HepG2 (cell line): ENCODE data around the gene NTN3. TPM values are rescaled to one million over a fixed set of nuclear protein-coding genes. Genes with fewer than 3 reads are reported as not detected.

Experiments used
- ATAC-seq: fragments of 200-7000 bp; cut with Tn5 transposase; 3 replicates; pipeline ENCODE4 v1.9.1; 2020; ENCODE audit warnings: mild to moderate bottlenecking, moderate library complexity
- BruUV-seq: library from RNA; stranded (reverse); fragments of 400-500 nt; replicated peaks from 2 replicates; lab custom pipeline; 2021; lab: Mats Ljungman, UMichigan
- CTCF ChIA-PET: fragments of 300-600 bp; formaldehyde crosslinking; extraction: SDS; loops from one replicate; lab custom pipeline; 2021; ENCODE audit warnings: low total read pairs, inconsistent platforms, low intra/inter-chr PET ratio; lab: Yijun Ruan, JAX
- POLR2A ChIA-PET: fragments of 350-600 bp; sonication (Branson Sonifier 250); formaldehyde crosslinking; loops from one replicate; lab custom pipeline; 2020; ENCODE audit warnings: antibody characterized with exemption, inconsistent platforms; lab: Yijun Ruan, JAX
- DNase-seq: peaks from one replicate; pipeline ENCODE4 v3.0.0-alpha.2; 2015; ENCODE audit warnings: low spot score
- FAIRE-seq: peaks from 3 replicates; lab custom pipeline; 2011; peaks lifted over from hg19 to GRCh38; lab: Jason Lieb, UNC
- H2AFZ ChIP-seq: one replicate; pipeline ENCODE4 v1.6.1; 2011; ENCODE audit warnings: low read length, inconsistent platforms
- H3K27ac ChIP-seq: fragments of 300-600 bp; 3 replicates; pipeline ENCODE4 v1.8.0; 2011; ENCODE audit warnings: mixed run types, mild to moderate bottlenecking, mixed read lengths, low read length, inconsistent platforms; ENCODE audit not compliant: insufficient read depth; ENCODE audit errors: extremely low read length
- H3K27me3 ChIP-seq, 2 experiments: fragments of 200-600 bp in 1 of 2; 2 replicates in 1 of 2; 3 replicates in 1 of 2; pipeline versions ENCODE4 v1.6.0 to v1.8.0; 2011; ENCODE audit warnings: low read length in 2 of 2, mild to moderate bottlenecking in 2 of 2, moderate library complexity in 2 of 2, inconsistent platforms in 1 of 2; ENCODE audit not compliant: insufficient read depth in 2 of 2, control insufficient read depth in 1 of 2
- H3K36me3 ChIP-seq, 2 experiments: fragments of 200-600 bp in 1 of 2; replicated peaks in 1 of 2; 2 replicates in 1 of 2; 3 replicates in 1 of 2; pipeline versions ENCODE4 v1.5.1 to v1.8.0; 2011; ENCODE audit warnings: low read length in 2 of 2, inconsistent platforms in 1 of 2; ENCODE audit not compliant: insufficient read depth in 2 of 2, control insufficient read depth in 1 of 2
- H3K4me1 ChIP-seq: 2 replicates; pipeline ENCODE4 v1.5.1; 2012; ENCODE audit warnings: low read length, inconsistent platforms; ENCODE audit not compliant: insufficient read depth
- H3K4me2 ChIP-seq: 2 replicates; pipeline ENCODE4 v1.6.0; 2011; ENCODE audit warnings: low read depth, low read length, inconsistent platforms
- H3K4me3 ChIP-seq, 3 experiments: fragments of 200-600 bp in 1 of 3; sonication (generic), shearing (Covaris generic) in 1 of 3; replicated peaks in 1 of 3; 2 replicates each; pipeline ENCODE4 v1.5.1; 2011 to 2016; ENCODE audit warnings: low read length in 3 of 3, inconsistent platforms in 2 of 3, low read depth in 2 of 3, mild to moderate bottlenecking in 2 of 3, control low read depth in 1 of 3, mixed read lengths in 1 of 3; ENCODE audit not compliant: insufficient read depth in 1 of 3
- H3K79me2 ChIP-seq: one replicate; pipeline ENCODE4 v1.6.1; 2011; ENCODE audit warnings: low read length, inconsistent platforms; ENCODE audit not compliant: insufficient read depth
- H3K9ac ChIP-seq: 2 replicates; pipeline ENCODE4 v1.6.0; 2011; ENCODE audit warnings: mild to moderate bottlenecking, low read depth, low read length, inconsistent platforms; ENCODE audit not compliant: insufficient read depth
- H3K9me3 ChIP-seq: 2 replicates; pipeline ENCODE4 v1.5.1; 2012; ENCODE audit warnings: mild to moderate bottlenecking, low read length
- H4K20me1 ChIP-seq: 2 replicates; pipeline ENCODE4 v1.6.0; 2011; ENCODE audit warnings: inconsistent platforms, mild to moderate bottlenecking, low read length, moderate library complexity; ENCODE audit not compliant: insufficient read depth
- ARID3A ChIP-seq: IDR thresholded peaks from 2 replicates; pipeline ENCODE4 v1.6.1; 2012; ENCODE audit warnings: low read depth, low read length, improper control_type of control experiment
- ATAD3A ChIP-seq: sonication (generic); formaldehyde crosslinking; IDR thresholded peaks from 2 replicates; pipeline ENCODE4 v1.4.0; 2020; ENCODE audit warnings: missing genetic modification reagents
- FOXO1 ChIP-seq: sonication (generic); formaldehyde crosslinking; IDR thresholded peaks from 2 replicates; pipeline ENCODE4 v1.4.0; 2020; ENCODE audit warnings: missing genetic modification reagents
- KAT8 ChIP-seq: IDR thresholded peaks from 2 replicates; pipeline ENCODE4 v1.6.1; 2016; ENCODE audit warnings: missing genetic modification reagents, missing compliant biosample characterization
- MEF2D ChIP-seq: sonication (generic); formaldehyde crosslinking; IDR thresholded peaks from 2 replicates; pipeline ENCODE4 v1.5.1; 2020; ENCODE audit warnings: mild to moderate bottlenecking, missing genetic modification reagents
- MXI1 ChIP-seq: IDR thresholded peaks from 3 replicates; pipeline ENCODE4 v1.6.1; 2012; ENCODE audit warnings: low read depth, low read length, inconsistent platforms, borderline replicate concordance
- NR2C2 ChIP-seq: sonication (generic); formaldehyde crosslinking; IDR thresholded peaks from 2 replicates; pipeline ENCODE4 v1.4.0; 2020; ENCODE audit warnings: missing genetic modification reagents, mild to moderate bottlenecking, moderate library complexity, borderline replicate concordance
- PHF5A ChIP-seq: IDR thresholded peaks from one replicate; pipeline ENCODE4 v1.6.1; 2018; ENCODE audit warnings: low read depth, missing genetic modification reagents; ENCODE audit not compliant: unreplicated experiment
- SMARCC2 ChIP-seq: fragments of 450-650 bp; IDR thresholded peaks from 2 replicates; pipeline ENCODE4 v1.6.1; 2017; ENCODE audit warnings: antibody characterized with exemption, mild to moderate bottlenecking
- SMYD3 ChIP-seq: sonication (generic); formaldehyde crosslinking; IDR thresholded peaks from 2 replicates; pipeline ENCODE4 v1.8.1; 2023; ENCODE audit warnings: mild to moderate bottlenecking, missing genetic modification reagents
- SNAPC4 ChIP-seq: sonication (generic); formaldehyde crosslinking; IDR thresholded peaks from 2 replicates; pipeline ENCODE4 v1.4.0; 2020; ENCODE audit warnings: mild to moderate bottlenecking, missing genetic modification reagents
- ZBTB26 ChIP-seq: IDR thresholded peaks from 2 replicates; pipeline ENCODE4 v1.6.1; 2016; ENCODE audit warnings: missing compliant biosample characterization, missing genetic modification reagents, borderline replicate concordance
- ZFP1 ChIP-seq: IDR thresholded peaks from 2 replicates; pipeline ENCODE4 v1.6.1; 2016
- ZNF235 ChIP-seq: sonication (generic); formaldehyde crosslinking; IDR thresholded peaks from 2 replicates; pipeline ENCODE4 v1.8.1; 2023; ENCODE audit warnings: mild to moderate bottlenecking, missing genetic modification reagents, borderline replicate concordance
- ZNF253 ChIP-seq: sonication (generic); formaldehyde crosslinking; IDR thresholded peaks from 2 replicates; pipeline ENCODE4 v1.8.0; 2022; ENCODE audit warnings: mild to moderate bottlenecking, missing genetic modification reagents, borderline replicate concordance
- ZNF337 ChIP-seq: sonication (generic); formaldehyde crosslinking; IDR thresholded peaks from 2 replicates; pipeline ENCODE4 v1.5.1; 2020; ENCODE audit warnings: missing genetic modification reagents, low read depth, mild to moderate bottlenecking, borderline replicate concordance
- ZNF547 ChIP-seq: sonication (generic); formaldehyde crosslinking; IDR thresholded peaks from 2 replicates; pipeline ENCODE4 v1.5.1; 2020; ENCODE audit warnings: mild to moderate bottlenecking, missing genetic modification reagents
- ZNF607 ChIP-seq: sonication (generic); formaldehyde crosslinking; IDR thresholded peaks from 2 replicates; pipeline ENCODE4 v1.5.1; 2020; ENCODE audit warnings: missing genetic modification reagents, mild to moderate bottlenecking, borderline replicate concordance
- ZNF644 ChIP-seq: IDR thresholded peaks from 2 replicates; pipeline ENCODE4 v1.6.1; 2016; ENCODE audit warnings: low read depth
- ZNF747 ChIP-seq: sonication (generic); formaldehyde crosslinking; IDR thresholded peaks from 2 replicates; pipeline ENCODE4 v1.8.1; 2023; ENCODE audit warnings: missing genetic modification reagents, mild to moderate bottlenecking, borderline replicate concordance
- WGBS: methylation state at CpG from one replicate; pipeline ENCODE4 v1.1.6; 2017; ENCODE audit warnings: low lambda C conversion rate; 5-methylcytosine and 5-hydroxymethylcytosine counted together
- in situ Hi-C: cut with HindIII; loops from 2 replicates; pipeline ENCODE4 v1.10.0; 2017; ENCODE audit warnings: low pct_unique_long_range_greater_than_20kb; ENCODE audit not compliant: extremely low pct_ligation_motif_present
- intact Hi-C: fragments of 100-400 bp; cut with micrococcal nuclease; formaldehyde crosslinking; loops from one replicate; pipeline ENCODE4 v1.10.0; 2022; ENCODE audit not compliant: unreplicated experiment
- polyA plus RNA-seq, 8 experiments: library from polyadenylated mRNA; depleted of rRNA in 3 of 8; stranded (reverse) in 7 of 8; unstranded in 1 of 8; fragments of >200 nt; fragmentation: Illumina TruSeq in 4 of 8; extraction: Trizol in 4 of 8; gene quantifications; 2 replicates each; pipeline versions ENCODE4 v1.2.1 to v1.2.3, GENCODE V29; 2011 to 2016; ENCODE audit warnings: low read depth in 4 of 8, missing spikeins in 1 of 8, mixed read lengths in 1 of 8; ENCODE audit not compliant: insufficient read depth in 1 of 8
- total RNA-seq, 5 experiments: library from RNA; depleted of rRNA; stranded (reverse); fragments of >200 nt; fragmentation: Illumina TruSeq; extraction: Trizol; gene quantifications; 2 replicates each; pipeline ENCODE4 v1.2.3, GENCODE V29; 2016; ENCODE audit warnings: low read depth in 1 of 5

Gene NTN3
- total and polyA plus RNA-seq, 2 of the 13 experiments (the other 11 are each of a cell fraction or from before 2014, with no cell fraction given): 0.09 to 0.20 TPM

- H3K4me1 ChIP-seq: peaks cover 24% of the 10 kb centered on the region
- FAIRE-seq: no peak
- WGBS: 57% methylated on average over 2 of the region's 7 CpGs
- CTCF ChIA-PET: no interaction called here
- in situ Hi-C loops: no loop called here
- H3K36me3 ChIP-seq: peaks cover 23 to 36% of the 10 kb centered on the region in 2 experiments; a peak in 4 of 5 replicates
- H3K27ac ChIP-seq: no peak overlapping the region
- no peak for DNase-seq
- ATAC-seq: no peak
- no peaks in the 10 kb centered on the region for H3K79me2 ChIP-seq
- no peaks in the 10 kb centered on the region for H4K20me1 ChIP-seq
- TF ChIP-seq ZBTB26 (CRISPR knock-in tag) (no peak), ZNF547 (CRISPR knock-in tag) (no peak), NR2C2 (CRISPR knock-in tag) (no peak), SMARCC2 (no peak), SMYD3 (no peak), ZFP1 (CRISPR knock-in tag) (no peak), MXI1 (no peak), FOXO1 (CRISPR knock-in tag) (no peak), ARID3A (no peak), ZNF644 (CRISPR knock-in tag) (no peak), ZNF337 (CRISPR knock-in tag) (no peak), ZNF607 (CRISPR knock-in tag) (no peak), MEF2D (CRISPR knock-in tag) (no peak), ATAD3A (CRISPR knock-in tag) (no peak), SNAPC4 (no peak), ZNF253 (CRISPR knock-in tag) (no peak), ZNF747 (no peak), KAT8 (CRISPR knock-in tag) (no peak), ZNF235 (no peak), PHF5A (CRISPR knock-in tag) (no peak)
- BruUV-seq: no TSS peak
- H2AFZ ChIP-seq: no peak overlapping the region
- intact Hi-C loops: no loop called here
- POLR2A ChIA-PET: no interaction called here
- no peak overlapping the region for H3K9ac ChIP-seq
- H3K9me3 ChIP-seq: no peaks in the 10 kb centered on the region
- H3K4me3 ChIP-seq: no peak overlapping the region
- no peaks in the 10 kb centered on the region for H3K27me3 ChIP-seq
- H3K4me2 ChIP-seq: no peak overlapping the region
Measured at GRCh38 chr16:2457946-2458345, 13.2 kb upstream of the NTN3 start.
